K562 (cell line): ENCODE results near the gene DNAAF3. TPM values are rescaled to one million over a fixed set of nuclear protein-coding genes. Genes with fewer than 3 reads are reported as not detected.

Experiments used
- BMI1 ChIP-seq: fragments of 150-350 bp; IDR thresholded peaks from 2 replicates; pipeline ENCODE4 v1.6.1; 2014; ENCODE audit warnings: low read length
- ETV1 ChIP-seq: fragments of 450-650 bp; conservative IDR thresholded peaks from 2 replicates; pipeline ENCODE4 v1.6.1; 2016; ENCODE audit warnings: missing genetic modification characterization, control low read depth, low read depth, missing compliant biosample characterization
- FIP1L1 ChIP-seq: fragments of 200-400 bp; formaldehyde crosslinking; IDR thresholded peaks from 2 replicates; pipeline ENCODE4 v1.6.1; 2018; ENCODE audit warnings: mild to moderate bottlenecking, low read depth, low read length; ENCODE audit not compliant: poor library complexity, severe bottlenecking
- FOXM1 ChIP-seq, 2 experiments: fragments of 450-650 bp in 1 of 2; sonication (generic) in 1 of 2; formaldehyde crosslinking in 1 of 2; IDR thresholded peaks; 2 replicates each; pipeline versions ENCODE4 v1.6.1 to v1.9.0; 2017 to 2022; ENCODE audit warnings: low read depth in 2 of 2, mild to moderate bottlenecking in 2 of 2, missing genetic modification reagents in 1 of 2, moderate library complexity in 1 of 2
- GATA2 ChIP-seq: sonication (generic); formaldehyde crosslinking; IDR thresholded peaks from 2 replicates; pipeline ENCODE4 v1.4.0; 2020; ENCODE audit warnings: mild to moderate bottlenecking, missing genetic modification reagents
- PRPF4 ChIP-seq: fragments of 200-400 bp; formaldehyde crosslinking; IDR thresholded peaks from one replicate; pipeline ENCODE4 v1.6.1; 2017; ENCODE audit warnings: low read length, low read depth, mild to moderate bottlenecking; ENCODE audit not compliant: insufficient read depth, poor library complexity, severe bottlenecking
- SIRT6 ChIP-seq: IDR thresholded peaks from one replicate; pipeline ENCODE4 v1.6.1; 2012; ENCODE audit warnings: low read depth, mild to moderate bottlenecking, control low read depth, inconsistent platforms, low read length, moderate library complexity
- ZNF785 ChIP-seq: fragments of 250-450 bp; sonication (Bioruptor Pico); IDR thresholded peaks from 2 replicates; pipeline ENCODE4 v1.4.0; 2020; ENCODE audit warnings: mild to moderate bottlenecking
- polyA plus RNA-seq, 8 experiments: library from polyadenylated mRNA; depleted of rRNA in 4 of 8; stranded (reverse) in 5 of 8; unstranded in 3 of 8; fragments of >200 nt; fragmentation: Nextera tagmentation in 2 of 8; fragmentation: Illumina TruSeq in 1 of 8; extraction: Ambion mirVana in 2 of 8; extraction: Trizol in 1 of 8; gene quantifications; 2 replicates each; pipeline versions ENCODE4 v1.2.1 to v1.2.3, GENCODE V29; 2011 to 2014; ENCODE audit warnings: inconsistent platforms in 1 of 8, missing spikeins in 1 of 8
- total RNA-seq, 7 experiments: library from RNA; depleted of rRNA in 6 of 7; stranded (reverse); fragments of >200 nt in 6 of 7; fragmentation: Illumina TruSeq in 2 of 7; extraction: Trizol in 2 of 7; gene quantifications; 2 replicates each; pipeline versions ENCODE4 v1.2.1 to v1.2.3, GENCODE V29; 2011 to 2021; ENCODE audit warnings: low replicate concordance in 1 of 7
- TF ChIP-seq, protein P1 (sequence below), 2 experiments: fragments of 450-650 bp; IDR thresholded peaks; 2 replicates each; pipeline ENCODE4 v1.6.1; 2018; ENCODE audit warnings: mild to moderate bottlenecking in 2 of 2, low read depth in 1 of 2; ENCODE audit not compliant: partially characterized antibody in 2 of 2
- TF ChIP-seq, protein P2 (sequence below): fragments of 450-650 bp; IDR thresholded peaks from 2 replicates; pipeline ENCODE4 v1.6.1; 2016; ENCODE audit warnings: antibody characterized with exemption
- TF ChIP-seq, protein P3 (sequence below): IDR thresholded peaks from 3 replicates; pipeline ENCODE4 v1.6.1; 2011; ENCODE audit warnings: borderline replicate concordance, mild to moderate bottlenecking, moderate library complexity; ENCODE audit not compliant: insufficient read length; ENCODE audit errors: extremely low read depth
- TF ChIP-seq, protein P4 (sequence below): sonication (generic); formaldehyde crosslinking; IDR thresholded peaks from 2 replicates; pipeline ENCODE4 v1.8.0; 2022; ENCODE audit warnings: mild to moderate bottlenecking, missing genetic modification reagents

Gene DNAAF3
- total and polyA plus RNA-seq, 9 of the 15 experiments (the other 6 are each of a cell fraction or from before 2014, with no cell fraction given), result 21.6 to 61.5 (median 43.0) TPM

DNA sequence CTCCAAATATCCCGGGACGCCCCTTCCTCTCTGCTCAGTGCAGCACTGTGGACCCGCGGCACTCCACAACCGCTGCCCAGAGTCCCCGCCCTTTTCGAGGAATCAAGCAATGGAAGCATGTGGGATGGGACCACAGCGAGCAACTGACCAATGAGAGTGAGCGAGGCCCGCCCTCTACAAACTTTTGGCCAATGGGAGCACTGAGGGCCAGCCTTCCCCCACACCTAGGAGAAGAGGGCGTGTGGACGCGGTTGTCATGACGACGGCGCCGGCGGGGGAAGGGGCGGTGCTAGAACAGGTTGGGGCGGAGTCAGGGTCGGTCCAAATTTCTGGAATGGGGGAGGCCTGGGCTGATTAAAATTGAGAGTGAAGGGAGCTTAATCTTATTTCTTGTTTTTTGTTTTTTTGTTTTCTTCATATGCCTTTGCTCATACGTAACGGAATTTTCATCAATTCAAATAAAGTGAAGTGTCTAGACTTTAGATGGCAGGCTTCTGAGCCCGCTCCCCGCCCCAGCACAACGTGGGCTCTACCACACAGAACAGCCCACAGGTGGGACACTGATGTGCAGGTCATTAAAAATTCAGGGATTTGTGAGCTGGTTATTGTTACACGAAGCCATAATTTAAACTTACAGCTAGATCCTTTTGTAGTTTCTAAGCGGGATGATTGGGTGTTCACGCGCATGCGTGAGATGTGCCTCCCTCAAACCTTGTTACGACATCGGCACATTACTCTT, at the start of gene DNAAF3 (continued):
- TF ChIP-seq, protein P1, sequence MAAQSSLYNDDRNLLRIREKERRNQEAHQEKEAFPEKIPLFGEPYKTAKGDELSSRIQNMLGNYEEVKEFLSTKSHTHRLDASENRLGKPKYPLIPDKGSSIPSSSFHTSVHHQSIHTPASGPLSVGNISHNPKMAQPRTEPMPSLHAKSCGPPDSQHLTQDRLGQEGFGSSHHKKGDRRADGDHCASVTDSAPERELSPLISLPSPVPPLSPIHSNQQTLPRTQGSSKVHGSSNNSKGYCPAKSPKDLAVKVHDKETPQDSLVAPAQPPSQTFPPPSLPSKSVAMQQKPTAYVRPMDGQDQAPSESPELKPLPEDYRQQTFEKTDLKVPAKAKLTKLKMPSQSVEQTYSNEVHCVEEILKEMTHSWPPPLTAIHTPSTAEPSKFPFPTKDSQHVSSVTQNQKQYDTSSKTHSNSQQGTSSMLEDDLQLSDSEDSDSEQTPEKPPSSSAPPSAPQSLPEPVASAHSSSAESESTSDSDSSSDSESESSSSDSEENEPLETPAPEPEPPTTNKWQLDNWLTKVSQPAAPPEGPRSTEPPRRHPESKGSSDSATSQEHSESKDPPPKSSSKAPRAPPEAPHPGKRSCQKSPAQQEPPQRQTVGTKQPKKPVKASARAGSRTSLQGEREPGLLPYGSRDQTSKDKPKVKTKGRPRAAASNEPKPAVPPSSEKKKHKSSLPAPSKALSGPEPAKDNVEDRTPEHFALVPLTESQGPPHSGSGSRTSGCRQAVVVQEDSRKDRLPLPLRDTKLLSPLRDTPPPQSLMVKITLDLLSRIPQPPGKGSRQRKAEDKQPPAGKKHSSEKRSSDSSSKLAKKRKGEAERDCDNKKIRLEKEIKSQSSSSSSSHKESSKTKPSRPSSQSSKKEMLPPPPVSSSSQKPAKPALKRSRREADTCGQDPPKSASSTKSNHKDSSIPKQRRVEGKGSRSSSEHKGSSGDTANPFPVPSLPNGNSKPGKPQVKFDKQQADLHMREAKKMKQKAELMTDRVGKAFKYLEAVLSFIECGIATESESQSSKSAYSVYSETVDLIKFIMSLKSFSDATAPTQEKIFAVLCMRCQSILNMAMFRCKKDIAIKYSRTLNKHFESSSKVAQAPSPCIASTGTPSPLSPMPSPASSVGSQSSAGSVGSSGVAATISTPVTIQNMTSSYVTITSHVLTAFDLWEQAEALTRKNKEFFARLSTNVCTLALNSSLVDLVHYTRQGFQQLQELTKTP (IDR thresholded peaks at IDR 0.05; ENCODE audit: low read depth in 1 of 2, partially characterized antibody in 2 of 2), result peak in 1 of 2 experiments; percentile 84
- TF ChIP-seq, protein P2, sequence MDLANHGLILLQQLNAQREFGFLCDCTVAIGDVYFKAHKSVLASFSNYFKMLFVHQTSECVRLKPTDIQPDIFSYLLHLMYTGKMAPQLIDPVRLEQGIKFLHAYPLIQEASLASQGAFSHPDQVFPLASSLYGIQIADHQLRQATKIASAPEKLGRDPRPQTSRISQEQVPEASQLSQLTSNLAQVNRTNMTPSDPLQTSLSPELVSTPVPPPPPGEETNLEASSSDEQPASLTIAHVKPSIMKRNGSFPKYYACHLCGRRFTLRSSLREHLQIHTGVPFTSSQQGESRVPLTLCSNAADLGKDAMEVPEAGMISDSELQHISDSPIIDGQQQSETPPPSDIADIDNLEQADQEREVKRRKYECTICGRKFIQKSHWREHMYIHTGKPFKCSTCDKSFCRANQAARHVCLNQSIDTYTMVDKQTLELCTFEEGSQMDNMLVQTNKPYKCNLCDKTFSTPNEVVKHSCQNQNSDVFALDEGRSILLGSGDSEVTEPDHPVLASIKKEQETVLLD, result peak; percentile 84; the same call in 1 of the 2 replicates
- no peak for TF ChIP-seq SIRT6
- TF ChIP-seq ZNF785 (CRISPR knock-in tag), result no peak
- TF ChIP-seq PRPF4, result no peak
- no peak for TF ChIP-seq ETV1 (tag)
- TF ChIP-seq, protein P3, sequence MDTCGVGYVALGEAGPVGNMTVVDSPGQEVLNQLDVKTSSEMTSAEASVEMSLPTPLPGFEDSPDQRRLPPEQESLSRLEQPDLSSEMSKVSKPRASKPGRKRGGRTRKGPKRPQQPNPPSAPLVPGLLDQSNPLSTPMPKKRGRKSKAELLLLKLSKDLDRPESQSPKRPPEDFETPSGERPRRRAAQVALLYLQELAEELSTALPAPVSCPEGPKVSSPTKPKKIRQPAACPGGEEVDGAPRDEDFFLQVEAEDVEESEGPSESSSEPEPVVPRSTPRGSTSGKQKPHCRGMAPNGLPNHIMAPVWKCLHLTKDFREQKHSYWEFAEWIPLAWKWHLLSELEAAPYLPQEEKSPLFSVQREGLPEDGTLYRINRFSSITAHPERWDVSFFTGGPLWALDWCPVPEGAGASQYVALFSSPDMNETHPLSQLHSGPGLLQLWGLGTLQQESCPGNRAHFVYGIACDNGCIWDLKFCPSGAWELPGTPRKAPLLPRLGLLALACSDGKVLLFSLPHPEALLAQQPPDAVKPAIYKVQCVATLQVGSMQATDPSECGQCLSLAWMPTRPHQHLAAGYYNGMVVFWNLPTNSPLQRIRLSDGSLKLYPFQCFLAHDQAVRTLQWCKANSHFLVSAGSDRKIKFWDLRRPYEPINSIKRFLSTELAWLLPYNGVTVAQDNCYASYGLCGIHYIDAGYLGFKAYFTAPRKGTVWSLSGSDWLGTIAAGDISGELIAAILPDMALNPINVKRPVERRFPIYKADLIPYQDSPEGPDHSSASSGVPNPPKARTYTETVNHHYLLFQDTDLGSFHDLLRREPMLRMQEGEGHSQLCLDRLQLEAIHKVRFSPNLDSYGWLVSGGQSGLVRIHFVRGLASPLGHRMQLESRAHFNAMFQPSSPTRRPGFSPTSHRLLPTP, result no peak
- no peak for TF ChIP-seq GATA2 (CRISPR knock-in tag)
- TF ChIP-seq, protein P4, sequence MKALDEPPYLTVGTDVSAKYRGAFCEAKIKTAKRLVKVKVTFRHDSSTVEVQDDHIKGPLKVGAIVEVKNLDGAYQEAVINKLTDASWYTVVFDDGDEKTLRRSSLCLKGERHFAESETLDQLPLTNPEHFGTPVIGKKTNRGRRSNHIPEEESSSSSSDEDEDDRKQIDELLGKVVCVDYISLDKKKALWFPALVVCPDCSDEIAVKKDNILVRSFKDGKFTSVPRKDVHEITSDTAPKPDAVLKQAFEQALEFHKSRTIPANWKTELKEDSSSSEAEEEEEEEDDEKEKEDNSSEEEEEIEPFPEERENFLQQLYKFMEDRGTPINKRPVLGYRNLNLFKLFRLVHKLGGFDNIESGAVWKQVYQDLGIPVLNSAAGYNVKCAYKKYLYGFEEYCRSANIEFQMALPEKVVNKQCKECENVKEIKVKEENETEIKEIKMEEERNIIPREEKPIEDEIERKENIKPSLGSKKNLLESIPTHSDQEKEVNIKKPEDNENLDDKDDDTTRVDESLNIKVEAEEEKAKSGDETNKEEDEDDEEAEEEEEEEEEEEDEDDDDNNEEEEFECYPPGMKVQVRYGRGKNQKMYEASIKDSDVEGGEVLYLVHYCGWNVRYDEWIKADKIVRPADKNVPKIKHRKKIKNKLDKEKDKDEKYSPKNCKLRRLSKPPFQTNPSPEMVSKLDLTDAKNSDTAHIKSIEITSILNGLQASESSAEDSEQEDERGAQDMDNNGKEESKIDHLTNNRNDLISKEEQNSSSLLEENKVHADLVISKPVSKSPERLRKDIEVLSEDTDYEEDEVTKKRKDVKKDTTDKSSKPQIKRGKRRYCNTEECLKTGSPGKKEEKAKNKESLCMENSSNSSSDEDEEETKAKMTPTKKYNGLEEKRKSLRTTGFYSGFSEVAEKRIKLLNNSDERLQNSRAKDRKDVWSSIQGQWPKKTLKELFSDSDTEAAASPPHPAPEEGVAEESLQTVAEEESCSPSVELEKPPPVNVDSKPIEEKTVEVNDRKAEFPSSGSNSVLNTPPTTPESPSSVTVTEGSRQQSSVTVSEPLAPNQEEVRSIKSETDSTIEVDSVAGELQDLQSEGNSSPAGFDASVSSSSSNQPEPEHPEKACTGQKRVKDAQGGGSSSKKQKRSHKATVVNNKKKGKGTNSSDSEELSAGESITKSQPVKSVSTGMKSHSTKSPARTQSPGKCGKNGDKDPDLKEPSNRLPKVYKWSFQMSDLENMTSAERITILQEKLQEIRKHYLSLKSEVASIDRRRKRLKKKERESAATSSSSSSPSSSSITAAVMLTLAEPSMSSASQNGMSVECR (CRISPR knock-in tag), result no peak
- peak; percentile 41; the same call in 1 of the 2 replicates for TF ChIP-seq FOXM1 (IDR thresholded peaks at IDR 0.05; ENCODE audit: low read depth)
- no peak for TF ChIP-seq FOXM1 (CRISPR knock-in tag; IDR thresholded peaks at IDR 0.05; ENCODE audit: low read depth)
- TF ChIP-seq BMI1, result peak; percentile 100
- TF ChIP-seq FIP1L1, result no peak
